Measurements from ENCODE around the gene ZFHX3.

Gene ZFHX3

DNA sequence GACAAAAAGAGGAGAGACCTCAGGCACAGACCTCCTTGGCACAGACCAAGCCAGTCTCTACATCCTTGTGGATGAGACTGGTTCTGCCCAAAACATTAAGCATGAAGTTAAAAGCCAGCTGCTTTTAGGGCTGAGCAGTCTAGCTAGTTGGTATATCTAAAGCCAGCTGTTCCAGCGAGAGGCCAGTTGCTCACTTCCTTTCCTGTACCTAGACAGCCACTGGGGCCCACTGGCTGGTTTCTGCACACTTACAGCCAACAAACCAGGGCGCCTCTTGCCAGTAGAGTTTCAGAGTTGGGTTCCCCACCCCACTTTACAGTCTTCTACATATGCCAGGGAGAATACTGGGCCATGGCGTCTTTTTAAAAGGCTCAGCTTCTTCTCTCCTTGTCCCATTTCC is 242.4 kb downstream of the ZFHX3 start:
- Mint-ChIP-seq H3K4me3 (no peak overlapping the region), H3K36me3 (no peaks in the 10 kb centered on the region), H3K27me3 (no peaks in the 10 kb centered on the region), H3K9me3 (no peaks in the 10 kb centered on the region), H3K4me1 (no peaks in the 10 kb centered on the region), H3K27ac (no peak overlapping the region)

GRCh38 chr16:72800524-72801161 is 247.3 kb downstream of the ZFHX3 start:
- peaks cover 6% of the 10 kb centered on the region for H3K36me3 Mint-ChIP-seq
- no peaks in the 10 kb centered on the region for H3K27me3 Mint-ChIP-seq
- no peak overlapping the region for H3K27ac Mint-ChIP-seq
- no peaks in the 10 kb centered on the region for H3K9me3 Mint-ChIP-seq
- no peaks in the 10 kb centered on the region for H3K4me1 Mint-ChIP-seq
- H3K4me3 Mint-ChIP-seq = no peak overlapping the region

DNA sequence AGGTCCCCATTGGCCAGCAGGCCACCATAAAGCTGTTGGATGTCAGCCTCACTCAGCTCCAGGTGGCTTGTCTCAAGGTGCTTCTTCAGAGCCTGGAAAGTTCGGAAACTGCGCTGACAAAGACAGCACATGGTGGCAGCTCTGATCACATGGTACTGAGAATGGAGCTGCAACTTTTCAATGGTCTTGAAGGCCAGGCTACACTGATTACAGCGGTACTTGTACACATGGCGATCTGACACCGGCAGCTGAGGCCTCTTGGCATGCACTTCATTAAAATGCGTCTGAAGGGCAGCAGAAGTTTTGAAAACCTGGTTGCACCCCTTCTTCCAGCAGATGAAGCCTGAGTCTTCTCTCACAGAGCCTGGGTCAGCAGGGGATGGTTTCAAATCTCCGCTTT is 249.7 kb downstream of the ZFHX3 start:
- H3K27ac Mint-ChIP-seq = no peak overlapping the region
- H3K36me3 Mint-ChIP-seq = peaks cover 6% of the 10 kb centered on the region
- no peaks in the 10 kb centered on the region for H3K4me1 Mint-ChIP-seq
- no peaks in the 10 kb centered on the region for H3K9me3 Mint-ChIP-seq
- H3K4me3 Mint-ChIP-seq = no peak overlapping the region
- H3K27me3 Mint-ChIP-seq = no peaks in the 10 kb centered on the region

GRCh38 chr16:72797621-72798020 is 250.3 kb downstream of the ZFHX3 start:
- Mint-ChIP-seq H3K27me3 (no peaks in the 10 kb centered on the region), H3K4me3 (no peak overlapping the region), H3K9me3 (no peaks in the 10 kb centered on the region), H3K36me3 (peaks cover 6% of the 10 kb centered on the region), H3K27ac (no peak overlapping the region), H3K4me1 (no peaks in the 10 kb centered on the region)

GRCh38 chr16:72796222-72796621 is 251.7 kb downstream of the ZFHX3 start:
- Mint-ChIP-seq H3K4me1 (no peaks in the 10 kb centered on the region), H3K9me3 (no peaks in the 10 kb centered on the region), H3K4me3 (no peak overlapping the region), H3K27me3 (no peaks in the 10 kb centered on the region), H3K36me3 (peaks cover 6% of the 10 kb centered on the region), H3K27ac (no peak overlapping the region)

DNA sequence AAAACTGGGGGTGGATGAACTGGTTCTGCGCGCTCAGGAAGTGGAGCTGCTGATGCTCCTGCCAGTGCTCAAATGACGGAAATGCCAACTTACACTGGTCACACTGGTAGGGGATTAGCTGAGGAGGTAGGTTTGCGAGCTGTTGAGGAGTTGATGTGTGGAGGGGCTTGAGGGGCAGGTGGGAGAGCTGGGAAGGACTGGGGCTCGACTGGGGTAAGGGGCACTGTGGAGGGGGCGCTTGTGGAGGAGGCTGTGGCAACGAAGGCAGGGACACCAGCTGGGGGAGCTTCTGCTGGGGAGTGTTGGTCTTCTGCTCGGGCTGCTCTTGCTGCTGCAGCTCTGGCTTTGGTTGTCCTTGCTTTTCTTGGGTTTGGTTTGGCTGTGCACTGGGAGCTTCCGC is 252.9 kb downstream of the ZFHX3 start:
- H3K27ac Mint-ChIP-seq = no peak overlapping the region
- H3K36me3 Mint-ChIP-seq = peaks cover 6% of the 10 kb centered on the region
- H3K4me1 Mint-ChIP-seq = no peaks in the 10 kb centered on the region
- no peaks in the 10 kb centered on the region for H3K27me3 Mint-ChIP-seq
- no peaks in the 10 kb centered on the region for H3K9me3 Mint-ChIP-seq
- no peak overlapping the region for H3K4me3 Mint-ChIP-seq

GRCh38 chr16:72794319-72794718 is 253.6 kb downstream of the ZFHX3 start:
- Mint-ChIP-seq H3K27ac (no peak overlapping the region), H3K27me3 (no peaks in the 10 kb centered on the region), H3K9me3 (no peaks in the 10 kb centered on the region), H3K36me3 (peaks cover 6% of the 10 kb centered on the region), H3K4me1 (no peaks in the 10 kb centered on the region), H3K4me3 (no peak overlapping the region)

DNA sequence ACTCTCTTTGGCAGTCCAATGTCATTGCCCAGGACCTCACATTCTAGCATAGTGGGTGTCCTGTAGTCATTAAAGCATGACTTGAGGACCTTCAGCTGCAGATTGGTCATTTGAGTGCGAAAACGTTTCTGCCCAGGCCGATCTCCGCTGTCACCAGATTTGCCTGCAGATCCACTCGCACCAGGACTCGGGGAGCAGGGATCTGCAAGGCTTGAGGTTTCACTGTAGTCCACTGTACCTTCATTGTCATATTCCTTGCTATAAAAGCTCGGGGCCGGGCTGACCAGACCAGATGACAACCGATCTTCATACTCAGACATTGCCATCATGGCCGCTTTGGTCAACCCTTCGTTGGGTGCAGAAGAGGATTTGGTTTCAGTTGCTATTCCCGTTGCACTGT is 254.2 kb downstream of the ZFHX3 start:
- H3K36me3 Mint-ChIP-seq = peaks cover 6% of the 10 kb centered on the region

DNA sequence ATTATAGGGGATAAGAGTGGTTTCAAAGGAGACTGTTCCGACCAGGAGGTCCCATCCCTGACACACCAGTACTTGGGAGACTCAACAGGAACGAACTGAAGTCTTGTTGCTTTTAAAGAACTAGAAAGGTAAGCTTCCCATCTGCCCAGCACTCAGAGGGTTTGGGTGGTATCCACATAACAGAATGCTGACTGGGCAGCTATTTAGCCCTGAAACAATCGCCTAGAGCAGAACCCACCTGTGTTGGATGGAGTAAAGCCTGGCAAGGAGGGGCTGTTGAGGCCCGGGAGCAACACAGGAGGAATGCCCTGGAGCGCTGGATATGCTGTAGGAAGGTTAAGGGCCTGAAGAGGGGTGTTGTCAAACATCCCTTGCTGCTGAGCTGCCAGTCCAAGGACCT is 254.9 kb downstream of the ZFHX3 start:
- H3K4me3 Mint-ChIP-seq = no peak overlapping the region
- no peaks in the 10 kb centered on the region for H3K9me3 Mint-ChIP-seq
- peaks cover 2% of the 10 kb centered on the region for H3K4me1 Mint-ChIP-seq
- H3K27me3 Mint-ChIP-seq = no peaks in the 10 kb centered on the region
- H3K27ac Mint-ChIP-seq = no peak overlapping the region
- H3K36me3 Mint-ChIP-seq = peaks cover 6% of the 10 kb centered on the region

More for the DNA sequence above, 254.2 kb downstream of the ZFHX3 start:
- no peaks in the 10 kb centered on the region for H3K27me3 Mint-ChIP-seq
- H3K27ac Mint-ChIP-seq = no peak overlapping the region
- H3K9me3 Mint-ChIP-seq = no peaks in the 10 kb centered on the region
- no peak overlapping the region for H3K4me3 Mint-ChIP-seq
- H3K4me1 Mint-ChIP-seq = no peaks in the 10 kb centered on the region

- Mint-ChIP-seq H3K36me3 (peaks cover 3% of the 10 kb centered on the region), H3K27me3 (peaks cover 4% of the 10 kb centered on the region), H3K9me3 (no peaks in the 10 kb centered on the region), H3K4me1 (peaks cover 10% of the 10 kb centered on the region), H3K27ac (no peak overlapping the region), H3K4me3 (no peak overlapping the region)
Measured at GRCh38 chr16:72791786-72792185, 256.1 kb downstream of the ZFHX3 start.

DNA sequence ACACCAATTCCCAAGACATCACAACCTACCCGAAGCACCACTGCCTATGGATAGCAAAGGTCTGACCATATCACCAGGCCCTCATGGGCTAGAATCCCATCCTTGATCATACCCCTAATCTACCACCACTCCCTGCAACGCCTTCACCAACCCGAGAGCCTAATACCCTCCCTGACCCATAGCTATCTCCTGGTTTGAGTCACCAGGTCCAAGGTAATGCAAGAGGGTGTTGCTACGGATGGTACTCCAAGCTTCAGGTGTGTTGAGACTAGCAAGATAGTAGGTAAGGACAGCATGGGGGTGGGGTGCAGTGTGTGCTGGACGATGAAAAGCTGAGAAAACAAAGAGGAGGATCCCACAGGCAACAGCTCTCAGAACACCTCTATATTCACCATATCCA is 258.0 kb downstream of the ZFHX3 start:
- H3K4me1 Mint-ChIP-seq = peaks cover 10% of the 10 kb centered on the region
- H3K27ac Mint-ChIP-seq = no peak overlapping the region
- H3K36me3 Mint-ChIP-seq = no peaks in the 10 kb centered on the region
- no peaks in the 10 kb centered on the region for H3K9me3 Mint-ChIP-seq
- H3K4me3 Mint-ChIP-seq = no peak overlapping the region
- peaks cover 7% of the 10 kb centered on the region for H3K27me3 Mint-ChIP-seq

DNA sequence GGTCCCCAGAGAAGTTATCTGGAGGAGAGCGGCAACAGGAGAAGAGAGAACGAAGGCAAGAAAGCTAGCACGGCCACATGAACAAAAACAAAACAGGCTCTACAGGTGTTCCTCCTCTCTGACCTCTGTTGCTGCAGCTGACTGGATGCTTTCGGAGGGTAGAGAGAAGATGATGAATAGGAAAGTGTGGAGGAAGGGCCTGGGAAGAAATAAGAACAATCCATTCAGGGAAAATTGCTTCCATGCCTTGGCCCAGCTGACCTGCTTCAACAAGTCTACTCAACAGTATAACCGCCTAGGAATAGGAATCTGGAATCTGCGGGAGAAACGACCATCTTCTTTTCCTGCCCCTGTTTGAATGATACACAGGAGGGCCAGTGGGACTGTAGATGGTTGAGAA is 258.5 kb downstream of the ZFHX3 start:
- peak overlapping the region; percentile 2 for H3K4me3 Mint-ChIP-seq

GRCh38 chr16:72788269-72788809 is 259.6 kb downstream of the ZFHX3 start:
- peaks cover 10% of the 10 kb centered on the region for H3K4me1 Mint-ChIP-seq
- H3K9me3 Mint-ChIP-seq = no peaks in the 10 kb centered on the region
- H3K27ac Mint-ChIP-seq = no peak overlapping the region
- H3K4me3 Mint-ChIP-seq = peak overlapping the region; percentile 88
- H3K27me3 Mint-ChIP-seq = peaks cover 7% of the 10 kb centered on the region
- H3K36me3 Mint-ChIP-seq = no peaks in the 10 kb centered on the region

More for the DNA sequence above, 258.5 kb downstream of the ZFHX3 start:
- peaks cover 7% of the 10 kb centered on the region for H3K27me3 Mint-ChIP-seq
- no peaks in the 10 kb centered on the region for H3K36me3 Mint-ChIP-seq
- H3K9me3 Mint-ChIP-seq = no peaks in the 10 kb centered on the region
- peaks cover 10% of the 10 kb centered on the region for H3K4me1 Mint-ChIP-seq
- H3K27ac Mint-ChIP-seq = no peak overlapping the region

DNA sequence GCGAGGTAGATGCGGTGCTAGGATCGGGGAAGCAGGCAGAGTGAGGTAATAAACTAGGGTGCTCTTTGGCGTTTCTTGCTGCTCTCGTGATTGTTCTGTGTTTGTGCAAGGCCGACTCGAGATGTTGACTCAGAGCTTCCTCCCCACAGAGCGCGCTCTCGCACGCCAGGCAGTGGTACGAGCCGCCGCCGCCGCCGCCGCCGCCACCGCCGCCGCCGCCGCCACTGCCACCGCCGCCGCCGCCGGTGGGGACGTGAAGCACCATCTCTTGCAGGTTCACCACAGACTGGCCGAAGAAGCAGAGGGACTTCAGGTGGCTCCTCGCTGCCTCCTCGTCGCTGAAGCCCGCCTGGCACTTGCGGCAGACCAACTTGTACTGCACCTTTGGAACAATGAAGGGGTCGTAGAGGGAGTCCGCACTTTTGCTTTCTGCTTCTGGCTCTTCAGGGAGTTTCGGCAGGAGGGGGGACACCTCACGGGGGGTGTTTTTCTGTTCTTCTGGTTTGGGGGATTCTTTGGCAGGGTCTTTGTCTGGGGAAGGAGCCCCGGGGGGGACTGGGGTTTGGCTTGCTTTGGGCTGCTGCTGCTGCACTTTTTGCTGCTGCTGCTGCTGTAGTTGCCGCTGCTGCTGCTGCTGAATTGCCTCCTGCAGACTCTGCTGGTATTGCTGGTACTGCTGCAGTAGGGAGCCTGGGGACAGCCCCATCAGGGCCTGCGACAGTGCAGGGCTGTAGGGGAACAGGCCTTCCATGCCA is 260.2 kb downstream of the ZFHX3 start:
- no peaks in the 10 kb centered on the region for H3K9me3 Mint-ChIP-seq
- H3K27ac Mint-ChIP-seq = peak overlapping the region; percentile 55
- H3K4me3 Mint-ChIP-seq = peak overlapping the region; percentile 88
- no peaks in the 10 kb centered on the region for H3K36me3 Mint-ChIP-seq
- H3K27me3 Mint-ChIP-seq = peaks cover 7% of the 10 kb centered on the region
- peaks cover 10% of the 10 kb centered on the region for H3K4me1 Mint-ChIP-seq

GRCh38 chr16:72787130-72787513 is 260.8 kb downstream of the ZFHX3 start:
- H3K4me1 Mint-ChIP-seq = peaks cover 10% of the 10 kb centered on the region
- no peaks in the 10 kb centered on the region for H3K9me3 Mint-ChIP-seq

GRCh38 chr16:72786606-72787005 is 261.3 kb downstream of the ZFHX3 start:
- Mint-ChIP-seq H3K27ac (no peak overlapping the region), H3K4me1 (peaks cover 10% of the 10 kb centered on the region), H3K27me3 (peaks cover 7% of the 10 kb centered on the region), H3K36me3 (no peaks in the 10 kb centered on the region), H3K9me3 (no peaks in the 10 kb centered on the region), H3K4me3 (peak overlapping the region; percentile 69)

More at GRCh38 chr16:72787130-72787513, 260.8 kb downstream of the ZFHX3 start:
- Mint-ChIP-seq H3K27ac (peak overlapping the region; percentile 55), H3K36me3 (no peaks in the 10 kb centered on the region), H3K27me3 (peaks cover 7% of the 10 kb centered on the region), H3K4me3 (peak overlapping the region; percentile 88)
